HepG2 (cell line): ENCODE results near the gene CCSER1. TPM values are rescaled to one million over a fixed set of nuclear protein-coding genes. Genes with fewer than 3 reads are reported as not detected.
A peak's percentile ranks its signal among the peaks of the same experiment; 100 is the strongest.

Experiments
- AKAP8 ChIP-seq: sonication (generic); formaldehyde crosslinking; IDR thresholded peaks from 2 replicates; pipeline ENCODE4 v1.5.1; 2020; ENCODE audit warnings: mild to moderate bottlenecking, missing genetic modification reagents
- ELF1 ChIP-seq: sonication (generic); formaldehyde crosslinking; IDR thresholded peaks from 2 replicates; pipeline ENCODE4 v1.4.0; 2020; ENCODE audit warnings: missing genetic modification reagents
- FOXC1 ChIP-seq: sonication (generic); formaldehyde crosslinking; IDR thresholded peaks from 2 replicates; pipeline ENCODE4 v1.8.0; 2022; ENCODE audit warnings: mild to moderate bottlenecking, missing genetic modification reagents, borderline replicate concordance
- NFATC3 ChIP-seq: sonication (generic); formaldehyde crosslinking; IDR thresholded peaks from 2 replicates; pipeline ENCODE4 v1.5.1; 2020; ENCODE audit warnings: mild to moderate bottlenecking, missing genetic modification reagents
- SIX1 ChIP-seq: sonication (generic); formaldehyde crosslinking; IDR thresholded peaks from 2 replicates; pipeline ENCODE4 v1.4.0; 2020; ENCODE audit warnings: missing genetic modification reagents, borderline replicate concordance
- THAP11 ChIP-seq: IDR thresholded peaks from 2 replicates; pipeline ENCODE4 v1.6.1; 2016; ENCODE audit warnings: missing biosample characterization, missing genetic modification reagents
- ZIK1 ChIP-seq: sonication (generic); formaldehyde crosslinking; IDR thresholded peaks from 2 replicates; pipeline ENCODE4 v1.5.0; 2020; ENCODE audit warnings: mild to moderate bottlenecking, low read depth, missing genetic modification reagents, borderline replicate concordance
- ZNF12 ChIP-seq: sonication (generic); formaldehyde crosslinking; IDR thresholded peaks from 2 replicates; pipeline ENCODE4 v1.5.0; 2020; ENCODE audit warnings: missing genetic modification reagents
- ZNF292 ChIP-seq: sonication (generic); formaldehyde crosslinking; IDR thresholded peaks from 2 replicates; pipeline ENCODE4 v1.8.1; 2022; ENCODE audit warnings: mild to moderate bottlenecking, low read depth, missing genetic modification reagents, borderline replicate concordance
- ZNF749 ChIP-seq: sonication (generic); formaldehyde crosslinking; IDR thresholded peaks from 2 replicates; pipeline ENCODE4 v1.8.0; 2022; ENCODE audit warnings: mild to moderate bottlenecking, missing genetic modification reagents, moderate library complexity, borderline replicate concordance
- ZNF782 ChIP-seq: sonication (generic); formaldehyde crosslinking; IDR thresholded peaks from 2 replicates; pipeline ENCODE4 v1.4.0; 2020; ENCODE audit warnings: missing genetic modification reagents, mild to moderate bottlenecking, borderline replicate concordance
- polyA plus RNA-seq, 8 experiments: library from polyadenylated mRNA; depleted of rRNA in 3 of 8; stranded (reverse) in 7 of 8; unstranded in 1 of 8; fragments of >200 nt; fragmentation: Illumina TruSeq in 4 of 8; extraction: Trizol in 4 of 8; gene quantifications; 2 replicates each; pipeline versions ENCODE4 v1.2.1 to v1.2.3, GENCODE V29; 2011 to 2016; ENCODE audit warnings: low read depth in 4 of 8, missing spikeins in 1 of 8, mixed read lengths in 1 of 8; ENCODE audit not compliant: insufficient read depth in 1 of 8
- total RNA-seq, 5 experiments: library from RNA; depleted of rRNA; stranded (reverse); fragments of >200 nt; fragmentation: Illumina TruSeq; extraction: Trizol; gene quantifications; 2 replicates each; pipeline ENCODE4 v1.2.3, GENCODE V29; 2016; ENCODE audit warnings: low read depth in 1 of 5
- TF ChIP-seq, protein P1 (sequence below), 2 experiments: fragments of 450-650 bp in 1 of 2; sonication (generic) in 1 of 2; formaldehyde crosslinking; IDR thresholded peaks; 2 replicates each; pipeline versions ENCODE4 v1.5.0 to v1.8.0; 2020 to 2022; ENCODE audit warnings: mild to moderate bottlenecking in 1 of 2, missing genetic modification reagents in 1 of 2
- TF ChIP-seq, protein P2 (sequence below): IDR thresholded peaks from 2 replicates; pipeline ENCODE4 v1.6.1; 2016; ENCODE audit warnings: low read depth, control low read depth
- TF ChIP-seq, protein P3 (sequence below): IDR thresholded peaks from 2 replicates; pipeline ENCODE4 v1.6.1; 2012; ENCODE audit warnings: low read depth, low read length, improper control_type of control experiment
- TF ChIP-seq, protein P4 (sequence below): sonication (generic); formaldehyde crosslinking; IDR thresholded peaks from 2 replicates; pipeline ENCODE4 v1.5.0; 2020; ENCODE audit warnings: missing genetic modification reagents
- TF ChIP-seq, protein P5 (sequence below): sonication (generic); formaldehyde crosslinking; IDR thresholded peaks from 2 replicates; pipeline ENCODE4 v1.4.0; 2020; ENCODE audit warnings: missing genetic modification reagents
- TF ChIP-seq, protein P6 (sequence below): sonication (generic); formaldehyde crosslinking; IDR thresholded peaks from 2 replicates; pipeline ENCODE4 v1.4.0; 2020; ENCODE audit warnings: missing genetic modification reagents, borderline replicate concordance

Gene CCSER1
- total and polyA plus RNA-seq, 2 of the 13 experiments (the other 11 are each of a cell fraction or from before 2014, with no cell fraction given) = not detected

GRCh38 chr4:90842960-90843359 is 715.8 kb downstream of the CCSER1 start (continued):
- TF ChIP-seq, protein P1, sequence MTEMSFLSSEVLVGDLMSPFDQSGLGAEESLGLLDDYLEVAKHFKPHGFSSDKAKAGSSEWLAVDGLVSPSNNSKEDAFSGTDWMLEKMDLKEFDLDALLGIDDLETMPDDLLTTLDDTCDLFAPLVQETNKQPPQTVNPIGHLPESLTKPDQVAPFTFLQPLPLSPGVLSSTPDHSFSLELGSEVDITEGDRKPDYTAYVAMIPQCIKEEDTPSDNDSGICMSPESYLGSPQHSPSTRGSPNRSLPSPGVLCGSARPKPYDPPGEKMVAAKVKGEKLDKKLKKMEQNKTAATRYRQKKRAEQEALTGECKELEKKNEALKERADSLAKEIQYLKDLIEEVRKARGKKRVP (CRISPR knock-in tag; IDR thresholded peaks at IDR 0.05) = peak in 1 of 2 experiments; percentile 23; a peak in 1 of 4 replicates
- TF ChIP-seq, protein P2, sequence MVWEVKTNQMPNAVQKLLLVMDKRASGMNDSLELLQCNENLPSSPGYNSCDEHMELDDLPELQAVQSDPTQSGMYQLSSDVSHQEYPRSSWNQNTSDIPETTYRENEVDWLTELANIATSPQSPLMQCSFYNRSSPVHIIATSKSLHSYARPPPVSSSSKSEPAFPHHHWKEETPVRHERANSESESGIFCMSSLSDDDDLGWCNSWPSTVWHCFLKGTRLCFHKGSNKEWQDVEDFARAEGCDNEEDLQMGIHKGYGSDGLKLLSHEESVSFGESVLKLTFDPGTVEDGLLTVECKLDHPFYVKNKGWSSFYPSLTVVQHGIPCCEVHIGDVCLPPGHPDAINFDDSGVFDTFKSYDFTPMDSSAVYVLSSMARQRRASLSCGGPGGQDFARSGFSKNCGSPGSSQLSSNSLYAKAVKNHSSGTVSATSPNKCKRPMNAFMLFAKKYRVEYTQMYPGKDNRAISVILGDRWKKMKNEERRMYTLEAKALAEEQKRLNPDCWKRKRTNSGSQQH (CRISPR knock-in tag) = no peak
- TF ChIP-seq, protein P3, sequence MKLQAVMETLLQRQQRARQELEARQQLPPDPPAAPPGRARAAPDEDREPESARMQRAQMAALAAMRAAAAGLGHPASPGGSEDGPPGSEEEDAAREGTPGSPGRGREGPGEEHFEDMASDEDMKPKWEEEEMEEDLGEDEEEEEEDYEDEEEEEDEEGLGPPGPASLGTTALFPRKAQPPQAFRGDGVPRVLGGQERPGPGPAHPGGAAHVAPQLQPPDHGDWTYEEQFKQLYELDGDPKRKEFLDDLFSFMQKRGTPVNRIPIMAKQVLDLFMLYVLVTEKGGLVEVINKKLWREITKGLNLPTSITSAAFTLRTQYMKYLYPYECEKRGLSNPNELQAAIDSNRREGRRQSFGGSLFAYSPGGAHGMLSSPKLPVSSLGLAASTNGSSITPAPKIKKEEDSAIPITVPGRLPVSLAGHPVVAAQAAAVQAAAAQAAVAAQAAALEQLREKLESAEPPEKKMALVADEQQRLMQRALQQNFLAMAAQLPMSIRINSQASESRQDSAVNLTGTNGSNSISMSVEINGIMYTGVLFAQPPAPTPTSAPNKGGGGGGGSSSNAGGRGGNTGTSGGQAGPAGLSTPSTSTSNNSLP = peak; percentile 37; the same call in 1 of the 2 replicates
- no peak for TF ChIP-seq AKAP8
- TF ChIP-seq ELF1 (CRISPR knock-in tag) = no peak
- TF ChIP-seq ZNF12 (CRISPR knock-in tag) = 0 out of 2 replicates have a peak, but pooled peaks have one; percentile 10
- TF ChIP-seq, protein P4, sequence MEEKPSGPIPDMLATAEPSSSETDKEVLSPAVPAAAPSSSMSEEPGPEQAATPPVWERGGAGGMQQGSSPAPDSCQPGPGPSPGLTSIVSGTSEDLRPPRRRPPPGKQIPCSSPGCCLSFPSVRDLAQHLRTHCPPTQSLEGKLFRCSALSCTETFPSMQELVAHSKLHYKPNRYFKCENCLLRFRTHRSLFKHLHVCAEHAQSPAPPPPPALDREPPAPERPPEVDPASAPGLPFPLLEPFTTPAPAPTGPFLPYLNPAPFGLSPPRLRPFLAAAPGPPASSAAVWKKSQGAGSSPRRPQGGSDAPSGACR = no peak
- TF ChIP-seq ZNF749 (CRISPR knock-in tag) = no peak
- TF ChIP-seq THAP11 = peak; percentile 45; the same call in 1 of the 2 replicates
- TF ChIP-seq NFATC3 = no peak
- TF ChIP-seq, protein P5, sequence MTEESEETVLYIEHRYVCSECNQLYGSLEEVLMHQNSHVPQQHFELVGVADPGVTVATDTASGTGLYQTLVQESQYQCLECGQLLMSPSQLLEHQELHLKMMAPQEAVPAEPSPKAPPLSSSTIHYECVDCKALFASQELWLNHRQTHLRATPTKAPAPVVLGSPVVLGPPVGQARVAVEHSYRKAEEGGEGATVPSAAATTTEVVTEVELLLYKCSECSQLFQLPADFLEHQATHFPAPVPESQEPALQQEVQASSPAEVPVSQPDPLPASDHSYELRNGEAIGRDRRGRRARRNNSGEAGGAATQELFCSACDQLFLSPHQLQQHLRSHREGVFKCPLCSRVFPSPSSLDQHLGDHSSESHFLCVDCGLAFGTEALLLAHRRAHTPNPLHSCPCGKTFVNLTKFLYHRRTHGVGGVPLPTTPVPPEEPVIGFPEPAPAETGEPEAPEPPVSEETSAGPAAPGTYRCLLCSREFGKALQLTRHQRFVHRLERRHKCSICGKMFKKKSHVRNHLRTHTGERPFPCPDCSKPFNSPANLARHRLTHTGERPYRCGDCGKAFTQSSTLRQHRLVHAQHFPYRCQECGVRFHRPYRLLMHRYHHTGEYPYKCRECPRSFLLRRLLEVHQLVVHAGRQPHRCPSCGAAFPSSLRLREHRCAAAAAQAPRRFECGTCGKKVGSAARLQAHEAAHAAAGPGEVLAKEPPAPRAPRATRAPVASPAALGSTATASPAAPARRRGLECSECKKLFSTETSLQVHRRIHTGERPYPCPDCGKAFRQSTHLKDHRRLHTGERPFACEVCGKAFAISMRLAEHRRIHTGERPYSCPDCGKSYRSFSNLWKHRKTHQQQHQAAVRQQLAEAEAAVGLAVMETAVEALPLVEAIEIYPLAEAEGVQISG = no peak
- TF ChIP-seq SIX1 (CRISPR knock-in tag) = 0 out of 2 replicates have a peak, but pooled peaks have one; percentile 42
- no peak for TF ChIP-seq ZNF292
- TF ChIP-seq ZIK1 = no peak
- TF ChIP-seq ZNF782 (CRISPR knock-in tag) = no peak
- no peak for TF ChIP-seq FOXC1 (CRISPR knock-in tag)
- TF ChIP-seq, protein P6, sequence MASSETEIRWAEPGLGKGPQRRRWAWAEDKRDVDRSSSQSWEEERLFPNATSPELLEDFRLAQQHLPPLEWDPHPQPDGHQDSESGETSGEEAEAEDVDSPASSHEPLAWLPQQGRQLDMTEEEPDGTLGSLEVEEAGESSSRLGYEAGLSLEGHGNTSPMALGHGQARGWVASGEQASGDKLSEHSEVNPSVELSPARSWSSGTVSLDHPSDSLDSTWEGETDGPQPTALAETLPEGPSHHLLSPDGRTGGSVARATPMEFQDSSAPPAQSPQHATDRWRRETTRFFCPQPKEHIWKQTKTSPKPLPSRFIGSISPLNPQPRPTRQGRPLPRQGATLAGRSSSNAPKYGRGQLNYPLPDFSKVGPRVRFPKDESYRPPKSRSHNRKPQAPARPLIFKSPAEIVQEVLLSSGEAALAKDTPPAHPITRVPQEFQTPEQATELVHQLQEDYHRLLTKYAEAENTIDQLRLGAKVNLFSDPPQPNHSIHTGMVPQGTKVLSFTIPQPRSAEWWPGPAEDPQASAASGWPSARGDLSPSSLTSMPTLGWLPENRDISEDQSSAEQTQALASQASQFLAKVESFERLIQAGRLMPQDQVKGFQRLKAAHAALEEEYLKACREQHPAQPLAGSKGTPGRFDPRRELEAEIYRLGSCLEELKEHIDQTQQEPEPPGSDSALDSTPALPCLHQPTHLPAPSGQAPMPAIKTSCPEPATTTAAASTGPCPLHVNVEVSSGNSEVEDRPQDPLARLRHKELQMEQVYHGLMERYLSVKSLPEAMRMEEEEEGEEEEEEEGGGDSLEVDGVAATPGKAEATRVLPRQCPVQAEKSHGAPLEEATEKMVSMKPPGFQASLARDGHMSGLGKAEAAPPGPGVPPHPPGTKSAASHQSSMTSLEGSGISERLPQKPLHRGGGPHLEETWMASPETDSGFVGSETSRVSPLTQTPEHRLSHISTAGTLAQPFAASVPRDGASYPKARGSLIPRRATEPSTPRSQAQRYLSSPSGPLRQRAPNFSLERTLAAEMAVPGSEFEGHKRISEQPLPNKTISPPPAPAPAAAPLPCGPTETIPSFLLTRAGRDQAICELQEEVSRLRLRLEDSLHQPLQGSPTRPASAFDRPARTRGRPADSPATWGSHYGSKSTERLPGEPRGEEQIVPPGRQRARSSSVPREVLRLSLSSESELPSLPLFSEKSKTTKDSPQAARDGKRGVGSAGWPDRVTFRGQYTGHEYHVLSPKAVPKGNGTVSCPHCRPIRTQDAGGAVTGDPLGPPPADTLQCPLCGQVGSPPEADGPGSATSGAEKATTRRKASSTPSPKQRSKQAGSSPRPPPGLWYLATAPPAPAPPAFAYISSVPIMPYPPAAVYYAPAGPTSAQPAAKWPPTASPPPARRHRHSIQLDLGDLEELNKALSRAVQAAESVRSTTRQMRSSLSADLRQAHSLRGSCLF = no peak
